ENCODE data around the gene PDXK. TPM values are rescaled to one million over a fixed set of nuclear protein-coding genes. Genes with fewer than 3 reads are reported as not detected.

The PDXK gene
- total and polyA plus RNA-seq, 7 donors = 17.2 to 96.5 (median 37.0) TPM

- H3K36me3 ChIP-seq (ENCODE audit: insufficient read depth in 1 of 2, low read depth in 1 of 2) = peaks cover 14 to 82% of the 10 kb centered on the region in 2 donors
- TF ChIP-seq CTCF (IDR thresholded peaks at IDR 0.05) = no peak
- ATAC-seq = no peak
- no peaks in the 10 kb centered on the region for H3K27me3 ChIP-seq (ENCODE audit: insufficient read depth in 3 of 3, low read length in 2 of 3)
- DNase-seq = peak in 1 of 2 donors; percentile 43
- intact Hi-C loops (cut with DNase I) = loop anchor here in 1 of 2 donors (10.0 kb wide), 1 partner anchor 64 kb away; no protein-coding TSS in a partner anchor
- no peaks in the 10 kb centered on the region for H3K4me1 ChIP-seq
- 89 to 94% (median 92%) methylated on average over 28 of the region's 28 CpGs for WGBS, 3 donors
- H3K4me3 ChIP-seq = no peak overlapping the region
- H3K9me3 ChIP-seq = no peaks in the 10 kb centered on the region
- H3K27ac ChIP-seq = no peak overlapping the region
Measured at GRCh38 chr21:43750339-43751033, 31.6 kb downstream of the PDXK start.

GRCh38 chr21:43751955-43752591 is 33.1 kb downstream of the PDXK start:
- intact Hi-C loops (cut with DNase I) = loop anchor here in 1 of 2 donors (10.0 kb wide), 1 partner anchor 63 kb away; no protein-coding TSS in a partner anchor
- WGBS, 3 donors = 91 to 94% (median 93%) methylated on average over 31 of the region's 31 CpGs
- no peak overlapping the region for H3K27ac ChIP-seq
- peaks cover 14 to 82% of the 10 kb centered on the region in 2 donors for H3K36me3 ChIP-seq (ENCODE audit: insufficient read depth in 1 of 2, low read depth in 1 of 2)
- H3K9me3 ChIP-seq = no peaks in the 10 kb centered on the region
- DNase-seq (peak in 1 of 2 donors; percentile 46), ATAC-seq (no peak)
- no peak for TF ChIP-seq CTCF (IDR thresholded peaks at IDR 0.05)
- no peak overlapping the region for H3K4me3 ChIP-seq
- H3K27me3 ChIP-seq (ENCODE audit: insufficient read depth in 3 of 3, low read length in 2 of 3) = no peaks in the 10 kb centered on the region
- no peaks in the 10 kb centered on the region for H3K4me1 ChIP-seq

- H3K4me1 ChIP-seq = no peaks in the 10 kb centered on the region
- intact Hi-C loops (cut with DNase I) = loop anchor here in 1 of 2 donors (10.0 kb wide), 1 partner anchor 62 kb away; no protein-coding TSS in a partner anchor
- ATAC-seq (no peak), DNase-seq (no peak)
- H3K27ac ChIP-seq = no peak overlapping the region
- no peak for TF ChIP-seq CTCF (IDR thresholded peaks at IDR 0.05)
- no peak overlapping the region for H3K4me3 ChIP-seq
- no peaks in the 10 kb centered on the region for H3K27me3 ChIP-seq (ENCODE audit: insufficient read depth in 3 of 3, low read length in 2 of 3)
- WGBS, 3 donors = 87 to 90% (median 88%) methylated on average over 28 of the region's 28 CpGs
- peaks cover 10 to 76% of the 10 kb centered on the region in 2 donors for H3K36me3 ChIP-seq (ENCODE audit: insufficient read depth in 1 of 2, low read depth in 1 of 2)
- no peaks in the 10 kb centered on the region for H3K9me3 ChIP-seq
Measured at GRCh38 chr21:43752758-43753438, 34.0 kb downstream of the PDXK start.

GRCh38 chr21:43753439-43753799 is 34.5 kb downstream of the PDXK start:
- H3K27ac ChIP-seq = no peak overlapping the region
- no peaks in the 10 kb centered on the region for H3K4me1 ChIP-seq
- no peak for TF ChIP-seq CTCF (IDR thresholded peaks at IDR 0.05)
- intact Hi-C loops (cut with DNase I) = loop anchor here in 1 of 2 donors (10.0 kb wide), 1 partner anchor 61 kb away; no protein-coding TSS in a partner anchor
- H3K36me3 ChIP-seq (ENCODE audit: insufficient read depth in 1 of 2, low read depth in 1 of 2) = peaks cover 10 to 77% of the 10 kb centered on the region in 2 donors
- no peaks in the 10 kb centered on the region for H3K27me3 ChIP-seq (ENCODE audit: insufficient read depth in 3 of 3, low read length in 2 of 3)
- DNase-seq (peak in 1 of 2 donors; percentile 46), ATAC-seq (no peak)
- 93 to 94% (median 94%) methylated on average over 16 of the region's 16 CpGs for WGBS, 3 donors
- H3K4me3 ChIP-seq = no peak overlapping the region
- H3K9me3 ChIP-seq = no peaks in the 10 kb centered on the region
